ENCODE measurements around the gene IPO9. TPM values are rescaled to one million over a fixed set of nuclear protein-coding genes. Genes with fewer than 3 reads are reported as not detected.

The IPO9 gene
- total RNA-seq, 1 experiment from 2014 or later, result 80.6 TPM

DNA sequence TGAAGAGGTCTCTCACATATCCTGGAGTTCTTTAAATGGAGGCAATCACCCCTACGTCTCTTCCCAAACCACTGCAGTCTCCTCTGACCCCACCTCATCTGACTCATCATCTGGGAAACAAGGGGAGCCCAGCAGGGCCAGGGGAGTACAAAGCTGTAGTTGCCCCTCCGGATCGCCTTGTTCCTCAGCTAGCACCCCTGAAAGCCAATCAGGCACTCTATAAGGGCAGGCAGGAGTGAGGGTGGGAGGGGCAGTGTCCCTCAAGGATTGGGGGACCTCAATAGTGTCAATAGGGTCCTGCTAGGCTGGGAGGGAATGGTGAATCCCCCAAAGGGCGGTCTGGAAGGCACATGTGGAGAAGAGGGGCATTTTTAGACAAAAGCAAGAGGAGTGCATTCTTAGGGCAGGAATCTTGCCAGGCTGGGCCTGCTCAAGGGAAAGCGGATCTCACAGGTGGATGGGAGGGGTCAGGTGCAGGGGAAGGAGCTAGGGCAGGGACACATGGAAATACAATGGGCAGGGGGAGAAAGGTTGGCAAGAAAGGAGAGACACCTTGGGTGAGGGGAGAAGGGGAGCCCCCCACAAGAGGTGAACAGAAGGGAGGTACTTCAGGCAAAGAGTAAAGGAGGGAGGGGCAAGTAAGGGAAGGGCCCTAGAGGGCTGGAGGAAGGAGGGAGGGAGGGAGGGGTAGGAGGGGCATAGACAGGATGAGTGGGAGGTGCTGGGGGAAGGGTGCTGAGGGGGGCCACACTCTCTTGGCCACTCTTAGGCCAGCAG lies 65.6 kb downstream of the IPO9 start:
- Histone ChIP-seq H4K20me1 (ENCODE audit: insufficient read depth) (no peaks in the 10 kb centered on the region), H3K36me3 (ENCODE audit: control insufficient read depth in 1 of 2, insufficient read depth in 2 of 2, low read length in 2 of 2) (no peaks in the 10 kb centered on the region), H3K4me3 (replicated peaks in 1 of 2; ENCODE audit: low read depth in 1 of 2, low read length in 2 of 2) (no peak overlapping the region), H3K9me3 (ENCODE audit: control insufficient read depth in 1 of 2, insufficient read depth in 1 of 2, low read depth in 1 of 2, low read length in 2 of 2) (no peaks in the 10 kb centered on the region), H3K9me2 (ENCODE audit: insufficient read depth) (no peaks in the 10 kb centered on the region), H2AFZ (ENCODE audit: low read depth, low read length, poor library complexity, severe bottlenecking) (no peak overlapping the region), H3K4me2 (ENCODE audit: low read length) (no peak overlapping the region), H3K27ac (ENCODE audit: low read depth, low read length) (no peak overlapping the region), H3K9ac (ENCODE audit: low read length) (no peak overlapping the region), H3K79me2 (ENCODE audit: insufficient read depth, low read length) (no peaks in the 10 kb centered on the region), H3K27me3 (ENCODE audit: insufficient read depth, low read length) (no peaks in the 10 kb centered on the region), H3K4me1 (ENCODE audit: control insufficient read depth in 1 of 2, insufficient read depth in 2 of 2, low read length in 2 of 2) (peaks cover 5 to 19% of the 10 kb centered on the region in 2 experiments; a peak in 3 of 4 replicates)
- RAD21 ChIA-PET (ENCODE audit: low non-redundant PET in 1 of 2, low total read pairs in 2 of 2, uncharacterized antibody in 2 of 2, unreplicated experiment in 2 of 2), result no interaction called here
- intact Hi-C loops (cut with micrococcal nuclease), result loop anchor here (5.0 kb wide), 1 partner anchor 63 kb away; the partner anchor contains the start of gene TIMM17A
- DNase-seq (ENCODE audit: low read depth, low spot score) (no peak), ATAC-seq (no peak)
- no TSS peak for BruUV-seq (replicated peaks)
- TF ChIP-seq CEBPB (IDR thresholded peaks at IDR 0.05; ENCODE audit: low read depth) (no peak), EZH2phosphoT487 (IDR thresholded peaks at IDR 0.05; ENCODE audit: borderline replicate concordance) (no peak), SP1 (IDR thresholded peaks at IDR 0.05; ENCODE audit: low read depth) (no peak), EGR1 (IDR thresholded peaks at IDR 0.05; ENCODE audit: low read depth) (no peak), POLR2AphosphoS5 (IDR thresholded peaks at IDR 0.05; ENCODE audit: low read depth, low read length) (no peak), JUND (IDR thresholded peaks at IDR 0.05) (no peak)
- CTCF ChIA-PET, result interaction anchor here (1.1 to 6.8 kb wide), 7 partner anchors 10 to 295 kb away, joined by 3 to 99 read pairs (median 5); no protein-coding TSS in a partner anchor
- POLR2A ChIA-PET, result interaction anchor here (1.0 to 1.2 kb wide), 4 partner anchors 8 to 116 kb away, joined by 3 read pairs; partner anchors contain the start of gene ELF3

DNA sequence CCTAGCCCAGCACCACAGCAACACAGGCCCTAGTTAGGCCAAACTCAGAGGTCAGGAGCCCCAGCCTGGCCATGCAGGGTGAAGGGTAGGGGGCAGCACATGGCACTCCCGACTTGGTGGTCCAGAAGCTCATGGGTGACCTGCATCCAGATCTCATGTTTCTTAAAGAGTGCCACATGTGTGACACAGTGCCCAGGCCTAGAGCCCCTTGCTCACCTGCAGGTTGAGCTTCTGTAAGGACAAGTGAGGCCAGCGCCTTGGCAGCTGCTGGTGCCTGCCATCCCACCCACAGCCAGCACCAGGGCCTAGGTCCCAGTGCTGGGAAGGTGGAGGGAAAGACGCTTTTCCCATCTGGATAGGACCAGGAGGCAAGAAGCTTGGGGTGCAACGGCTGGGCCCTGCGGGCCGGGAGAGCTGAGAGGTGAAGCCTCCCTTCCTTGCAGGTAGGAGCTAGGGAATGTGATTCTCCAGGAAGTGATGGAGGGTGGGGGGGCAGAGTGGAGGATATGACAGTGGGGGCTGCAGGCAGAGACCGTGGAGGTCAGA lies 66.2 kb downstream of the IPO9 start:
- no peaks in the 10 kb centered on the region for H3K9me2 ChIP-seq (ENCODE audit: insufficient read depth)
- H3K36me3 ChIP-seq (ENCODE audit: control insufficient read depth in 1 of 2, insufficient read depth in 2 of 2, low read length in 2 of 2), result no peaks in the 10 kb centered on the region
- intact Hi-C loops (cut with micrococcal nuclease), result loop anchor here (5.0 kb wide), 1 partner anchor 62 kb away; the partner anchor contains the start of gene TIMM17A
- no peak overlapping the region for H2AFZ ChIP-seq (ENCODE audit: low read depth, low read length, poor library complexity, severe bottlenecking)
- no peak overlapping the region for H3K4me2 ChIP-seq (ENCODE audit: low read length)
- TF ChIP-seq TCF7L2 (IDR thresholded peaks at IDR 0.05; ENCODE audit: borderline replicate concordance, extremely low read depth, insufficient read depth, insufficient read length) (no peak), EZH2phosphoT487 (IDR thresholded peaks at IDR 0.05; ENCODE audit: borderline replicate concordance) (no peak), SP1 (IDR thresholded peaks at IDR 0.05; ENCODE audit: low read depth) (no peak), ZFX (IDR thresholded peaks at IDR 0.05) (no peak), JUND (IDR thresholded peaks at IDR 0.05) (no peak)
- TF ChIP-seq, protein P1, sequence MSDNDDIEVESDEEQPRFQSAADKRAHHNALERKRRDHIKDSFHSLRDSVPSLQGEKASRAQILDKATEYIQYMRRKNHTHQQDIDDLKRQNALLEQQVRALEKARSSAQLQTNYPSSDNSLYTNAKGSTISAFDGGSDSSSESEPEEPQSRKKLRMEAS (IDR thresholded peaks at IDR 0.05), result no peak
- H3K4me3 ChIP-seq (replicated peaks in 1 of 2; ENCODE audit: low read depth in 1 of 2, low read length in 2 of 2), result no peak overlapping the region
- no TSS peak for BruUV-seq (replicated peaks)
- no peak for DNase-seq (ENCODE audit: low read depth, low spot score)
- RAD21 ChIA-PET (ENCODE audit: low non-redundant PET in 1 of 2, low total read pairs in 2 of 2, uncharacterized antibody in 2 of 2, unreplicated experiment in 2 of 2), result interaction anchor here (1.0 to 1.7 kb wide), 7 partner anchors 15 to 115 kb away, joined by 3 to 22 read pairs (median 5); partner anchors contain the start of genes ELF3 (in 1 of the 2) and IPO9 (in 1 of the 2)
- no peaks in the 10 kb centered on the region for H3K79me2 ChIP-seq (ENCODE audit: insufficient read depth, low read length)
- CTCF ChIA-PET, result interaction anchor here (0.6 to 6.8 kb wide), 26 partner anchors 8 to 295 kb away, joined by 3 to 99 read pairs (median 5); partner anchors contain the start of genes ELF3, LMOD1, RNPEP and TIMM17A
- no peaks in the 10 kb centered on the region for H4K20me1 ChIP-seq (ENCODE audit: insufficient read depth)
- H3K9ac ChIP-seq (ENCODE audit: low read length), result no peak overlapping the region
- ATAC-seq, result no peak
- H3K4me1 ChIP-seq (ENCODE audit: control insufficient read depth in 1 of 2, insufficient read depth in 2 of 2, low read length in 2 of 2), result peaks cover 4 to 18% of the 10 kb centered on the region in 2 experiments; a peak in 3 of 4 replicates
- H3K27me3 ChIP-seq (ENCODE audit: insufficient read depth, low read length), result no peaks in the 10 kb centered on the region
- POLR2A ChIA-PET, result interaction anchor here (0.6 to 1.6 kb wide), 8 partner anchors 9 to 223 kb away, joined by 3 to 9 read pairs (median 4); partner anchors contain the start of genes ELF3 and TIMM17A
- H3K9me3 ChIP-seq (ENCODE audit: control insufficient read depth in 1 of 2, insufficient read depth in 1 of 2, low read depth in 1 of 2, low read length in 2 of 2), result no peaks in the 10 kb centered on the region
- no peak overlapping the region for H3K27ac ChIP-seq (ENCODE audit: low read depth, low read length)
